RWPE2 (cell line): Measurements from ENCODE around the gene REG1B.

Experiments used
- ATAC-seq: fragments of 200-7000 bp; cut with Tn5 transposase; 3 replicates; pipeline ENCODE4 v1.9.1; 2021; ENCODE audit warnings: low read depth
- DNase-seq: peaks from one replicate; pipeline ENCODE4 v3.0.0-alpha.2; 2020; ENCODE audit warnings: low spot score
- H3K27ac ChIP-seq: fragments of 450-650 bp; 2 replicates; pipeline ENCODE4 v1.5.1; 2017; ENCODE audit warnings: mild to moderate bottlenecking; ENCODE audit not compliant: poor library complexity, severe bottlenecking
- H3K27me3 ChIP-seq: fragments of 250-450 bp; sonication (Bioruptor Pico); 2 replicates; pipeline ENCODE4 v1.5.1; 2021; ENCODE audit warnings: mild to moderate bottlenecking, moderate library complexity; ENCODE audit not compliant: insufficient read depth, poor library complexity, severe bottlenecking
- H3K36me3 ChIP-seq: fragments of 250-450 bp; sonication (Bioruptor Pico); 2 replicates; pipeline ENCODE4 v1.5.1; 2020; ENCODE audit warnings: low read depth, mild to moderate bottlenecking, moderate library complexity
- H3K4me1 ChIP-seq: fragments of 250-450 bp; sonication (Bioruptor Pico); 2 replicates; pipeline ENCODE4 v1.5.1; 2021; ENCODE audit warnings: mild to moderate bottlenecking, moderate library complexity; ENCODE audit not compliant: insufficient read depth, poor library complexity, severe bottlenecking
- H3K4me3 ChIP-seq: fragments of 250-450 bp; sonication (Bioruptor Pico); 2 replicates; pipeline ENCODE4 v1.5.1; 2021; ENCODE audit warnings: mild to moderate bottlenecking, moderate library complexity; ENCODE audit not compliant: severe bottlenecking
- H3K9me3 ChIP-seq: fragments of 250-450 bp; sonication (Bioruptor Pico); 2 replicates; pipeline ENCODE4 v1.5.1; 2021; ENCODE audit warnings: mild to moderate bottlenecking, moderate library complexity; ENCODE audit not compliant: severe bottlenecking
- TF ChIP-seq, protein P1 (sequence below): fragments of 450-650 bp; IDR thresholded peaks from one replicate; pipeline ENCODE4 v1.5.1; 2017; ENCODE audit warnings: mild to moderate bottlenecking, moderate library complexity; ENCODE audit not compliant: poor library complexity, severe bottlenecking

The REG1B gene

DNA sequence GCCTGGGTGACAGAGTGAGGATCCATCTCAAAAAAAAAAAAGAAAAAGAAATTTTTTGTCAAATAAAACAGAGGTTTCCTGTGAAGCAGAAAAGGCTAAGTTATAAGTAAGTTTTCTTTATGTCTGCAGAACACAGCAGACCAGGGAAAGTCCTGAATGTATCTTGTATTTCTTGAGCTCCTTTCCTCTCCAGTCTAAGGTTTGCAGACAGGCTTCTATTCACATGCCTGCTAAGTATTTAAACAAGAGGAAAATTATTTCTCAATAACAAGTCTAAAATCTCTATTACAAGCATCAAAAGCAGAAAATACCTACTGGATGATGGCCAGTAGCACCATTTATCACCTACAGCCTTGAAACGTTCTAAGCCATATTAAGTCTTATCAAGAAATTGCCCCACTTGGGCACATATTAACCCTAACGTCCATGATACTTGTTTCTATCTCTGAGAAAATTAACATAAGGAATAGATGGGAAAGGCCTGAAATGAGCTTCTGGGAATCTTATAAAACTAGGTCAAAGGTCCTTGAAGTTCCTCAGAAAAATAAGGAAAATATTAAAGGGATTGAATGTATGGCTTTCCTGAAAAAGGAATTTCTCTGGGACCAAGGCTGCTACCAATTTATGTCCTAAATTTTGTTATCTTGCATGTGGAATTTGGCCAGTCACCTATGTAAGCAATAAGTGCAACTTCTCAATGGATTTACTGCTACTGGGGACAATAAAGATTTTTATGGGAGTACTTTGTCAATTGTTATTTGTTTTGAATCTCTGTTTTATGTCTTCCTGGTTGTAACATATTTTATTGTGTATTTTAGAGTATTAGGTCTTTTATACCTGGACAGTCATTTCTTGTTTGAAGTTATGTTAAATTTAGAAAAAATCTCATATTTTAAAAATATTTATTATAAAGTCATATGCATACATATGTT is 29.5 kb upstream of the REG1B start:
- Histone ChIP-seq H3K27ac (no peak overlapping the region), H3K4me1 (no peaks in the 10 kb centered on the region), H3K36me3 (no peaks in the 10 kb centered on the region), H3K4me3 (no peak overlapping the region), H3K9me3 (no peaks in the 10 kb centered on the region), H3K27me3 (no peaks in the 10 kb centered on the region)
- DNase-seq (no peak), ATAC-seq (no peak)
- TF ChIP-seq, protein P1, sequence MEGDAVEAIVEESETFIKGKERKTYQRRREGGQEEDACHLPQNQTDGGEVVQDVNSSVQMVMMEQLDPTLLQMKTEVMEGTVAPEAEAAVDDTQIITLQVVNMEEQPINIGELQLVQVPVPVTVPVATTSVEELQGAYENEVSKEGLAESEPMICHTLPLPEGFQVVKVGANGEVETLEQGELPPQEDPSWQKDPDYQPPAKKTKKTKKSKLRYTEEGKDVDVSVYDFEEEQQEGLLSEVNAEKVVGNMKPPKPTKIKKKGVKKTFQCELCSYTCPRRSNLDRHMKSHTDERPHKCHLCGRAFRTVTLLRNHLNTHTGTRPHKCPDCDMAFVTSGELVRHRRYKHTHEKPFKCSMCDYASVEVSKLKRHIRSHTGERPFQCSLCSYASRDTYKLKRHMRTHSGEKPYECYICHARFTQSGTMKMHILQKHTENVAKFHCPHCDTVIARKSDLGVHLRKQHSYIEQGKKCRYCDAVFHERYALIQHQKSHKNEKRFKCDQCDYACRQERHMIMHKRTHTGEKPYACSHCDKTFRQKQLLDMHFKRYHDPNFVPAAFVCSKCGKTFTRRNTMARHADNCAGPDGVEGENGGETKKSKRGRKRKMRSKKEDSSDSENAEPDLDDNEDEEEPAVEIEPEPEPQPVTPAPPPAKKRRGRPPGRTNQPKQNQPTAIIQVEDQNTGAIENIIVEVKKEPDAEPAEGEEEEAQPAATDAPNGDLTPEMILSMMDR = no peak

DNA sequence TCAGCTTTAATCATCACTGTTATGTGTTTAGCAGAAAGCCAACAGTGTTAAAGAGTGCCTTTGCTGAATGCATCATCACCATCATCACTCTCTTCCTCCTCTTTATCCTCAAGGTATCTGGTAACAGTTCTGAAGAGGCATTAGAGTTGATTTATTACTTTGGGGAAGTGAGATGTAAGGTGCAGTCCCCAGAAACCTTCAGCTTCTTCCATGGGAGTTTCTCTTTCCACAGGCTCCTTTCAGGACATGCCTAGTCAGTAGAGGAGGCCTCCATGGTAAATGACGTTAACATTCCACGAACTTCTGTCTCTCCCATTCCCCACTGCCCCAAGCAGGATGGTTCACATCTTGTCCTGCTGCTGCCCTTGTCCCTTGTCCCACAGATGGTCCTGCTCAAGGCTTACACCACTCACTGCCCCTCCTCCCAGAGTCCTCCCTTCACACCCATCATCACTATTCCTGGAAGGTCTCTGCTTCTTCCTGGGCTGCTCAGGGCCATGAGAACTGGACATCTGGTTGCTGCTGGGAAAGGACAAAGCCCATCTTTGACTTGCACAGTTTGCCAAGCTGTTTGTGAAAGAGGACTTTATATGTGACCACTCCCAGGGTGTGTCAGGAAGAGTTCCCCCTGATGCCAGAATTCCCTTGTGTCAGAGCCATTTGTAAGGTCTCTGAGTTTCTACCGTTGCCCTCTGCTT is 27.2 kb upstream of the REG1B start:
- TF ChIP-seq, protein P1 = no peak
- no peak for DNase-seq
- Histone ChIP-seq H3K27ac (no peak overlapping the region), H3K4me3 (no peak overlapping the region), H3K9me3 (no peaks in the 10 kb centered on the region), H3K4me1 (no peaks in the 10 kb centered on the region), H3K27me3 (no peaks in the 10 kb centered on the region), H3K36me3 (no peaks in the 10 kb centered on the region)
- ATAC-seq = no peak

GRCh38 chr2:79112269-79112668 is 24.5 kb upstream of the REG1B start:
- DNase-seq (no peak), ATAC-seq (no peak)
- no peaks in the 10 kb centered on the region for H3K36me3 ChIP-seq
- no peak overlapping the region for H3K4me3 ChIP-seq
- no peaks in the 10 kb centered on the region for H3K9me3 ChIP-seq
- H3K27me3 ChIP-seq = no peaks in the 10 kb centered on the region
- TF ChIP-seq, protein P1 = no peak
- no peak overlapping the region for H3K27ac ChIP-seq
- H3K4me1 ChIP-seq = no peaks in the 10 kb centered on the region

GRCh38 chr2:79105259-79105658 is 17.5 kb upstream of the REG1B start:
- Histone ChIP-seq H3K36me3 (no peaks in the 10 kb centered on the region), H3K9me3 (no peaks in the 10 kb centered on the region), H3K4me3 (no peak overlapping the region), H3K4me1 (no peaks in the 10 kb centered on the region), H3K27ac (no peak overlapping the region), H3K27me3 (no peaks in the 10 kb centered on the region)
- TF ChIP-seq, protein P1 = no peak
- DNase-seq (no peak), ATAC-seq (no peak)
